GM18499 (cell line): ENCODE measurements around the gene FMNL1.

ENCODE experiments used
- ATAC-seq: cut with Tn5 transposase; IDR thresholded peaks from one replicate; pipeline ENCODE4 v1.9.1; 2021; ENCODE audit warnings: moderate number of reproducible peaks; ENCODE audit not compliant: insufficient read depth, unreplicated experiment

FMNL1 gene

GRCh38 chr17:45277216-45277849 lies 55.6 kb downstream of the FMNL1 start:
- ATAC-seq = no peak

- ATAC-seq = no peak
Observed at GRCh38 chr17:45277992-45278391, 56.3 kb downstream of the FMNL1 start.

GRCh38 chr17:45279898-45280297 lies 58.2 kb downstream of the FMNL1 start:
- ATAC-seq = no peak

GRCh38 chr17:45282683-45283644 lies 61.3 kb downstream of the FMNL1 start:
- ATAC-seq = no peak

GRCh38 chr17:45283711-45284110 lies 62.0 kb downstream of the FMNL1 start:
- no peak for ATAC-seq

- no peak for ATAC-seq
Observed at GRCh38 chr17:45284176-45285140, 62.8 kb downstream of the FMNL1 start.

GRCh38 chr17:45286286-45286685 lies 64.6 kb downstream of the FMNL1 start:
- no peak for ATAC-seq

- ATAC-seq = no peak
Observed at GRCh38 chr17:45287526-45288500, 66.1 kb downstream of the FMNL1 start.

- ATAC-seq = no peak
Observed at GRCh38 chr17:45288825-45289224, 67.1 kb downstream of the FMNL1 start.

GRCh38 chr17:45289301-45290268 lies 67.9 kb downstream of the FMNL1 start:
- ATAC-seq = no peak

GRCh38 chr17:45290269-45290765 lies 68.6 kb downstream of the FMNL1 start:
- ATAC-seq = no peak

- ATAC-seq = no peak
Observed at GRCh38 chr17:45291171-45291805, 69.6 kb downstream of the FMNL1 start.

- ATAC-seq = no peak
Observed at GRCh38 chr17:45292696-45293412, 71.2 kb downstream of the FMNL1 start.

GRCh38 chr17:45293413-45294211 lies 71.9 kb downstream of the FMNL1 start:
- no peak for ATAC-seq

GRCh38 chr17:45294506-45294905 lies 72.8 kb downstream of the FMNL1 start:
- no peak for ATAC-seq
